ENCODE results near the gene TGFA.

The TGFA gene

GRCh38 chr2:70517804-70518203 lies 35.8 kb downstream of the TGFA start:
- TF ChIP-seq CEBPB (IDR thresholded peaks at IDR 0.05) (no peak), RAD21 (IDR thresholded peaks at IDR 0.05; ENCODE audit: low read depth) (no peak), REST (IDR thresholded peaks at IDR 0.05; ENCODE audit: low read depth) (no peak), EP300 (IDR thresholded peaks at IDR 0.05; ENCODE audit: borderline replicate concordance) (no peak), TEAD4 (IDR thresholded peaks at IDR 0.05) (no peak), YY1 (IDR thresholded peaks at IDR 0.05; ENCODE audit: low read depth) (no peak), TAF1 (IDR thresholded peaks at IDR 0.05; ENCODE audit: low read depth) (no peak), FOXM1 (IDR thresholded peaks at IDR 0.05; ENCODE audit: borderline replicate concordance, low read depth) (no peak)

DNA sequence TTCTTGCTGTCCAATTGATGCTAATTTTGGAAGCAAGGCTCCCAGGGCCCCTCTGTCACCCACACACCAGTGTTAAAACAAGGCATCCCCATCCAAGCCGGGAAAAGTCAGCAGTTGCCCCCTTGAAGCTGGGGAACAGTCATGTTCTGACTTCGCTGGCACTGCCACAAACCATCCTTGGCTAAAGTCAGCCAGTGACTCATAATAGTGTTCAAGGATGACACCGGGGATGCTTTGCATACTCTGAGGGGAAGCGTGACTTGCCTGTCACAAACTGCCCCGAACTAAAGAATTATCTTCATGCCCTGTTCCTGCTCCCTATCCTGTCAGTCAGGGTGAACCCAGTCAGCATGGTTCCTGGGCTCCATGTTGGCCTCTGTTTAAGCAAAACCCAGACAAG lies 37.0 kb downstream of the TGFA start:
- TF ChIP-seq EGR1 (IDR thresholded peaks at IDR 0.05), result no peak
- no peak for TF ChIP-seq ZBTB7A (IDR thresholded peaks at IDR 0.05; ENCODE audit: low read depth)
- no peak for TF ChIP-seq FOXM1 (IDR thresholded peaks at IDR 0.05; ENCODE audit: borderline replicate concordance, low read depth)
- TF ChIP-seq MAX (IDR thresholded peaks at IDR 0.05), result no peak
- no peak for TF ChIP-seq CREB1 (IDR thresholded peaks at IDR 0.05; ENCODE audit: low read depth)
- no peak for TF ChIP-seq USF1 (IDR thresholded peaks at IDR 0.05)
- no peak for TF ChIP-seq TEAD4 (IDR thresholded peaks at IDR 0.05)

- TF ChIP-seq EGR1 (IDR thresholded peaks at IDR 0.05) (no peak), CEBPB (IDR thresholded peaks at IDR 0.05) (peak; percentile 48; the same call in 1 of the 2 replicates), TAF1 (IDR thresholded peaks at IDR 0.05; ENCODE audit: low read depth) (no peak)
These were observed 37.7 kb downstream of the TGFA start for GRCh38 chr2:70515938-70516337.

GRCh38 chr2:70514612-70515055 lies 39.0 kb downstream of the TGFA start:
- no peak for TF ChIP-seq REST (IDR thresholded peaks at IDR 0.05; ENCODE audit: low read depth)
- 0 out of 2 replicates have a peak, but pooled peaks have one; percentile 40 for TF ChIP-seq MAX (IDR thresholded peaks at IDR 0.05)
- 0 out of 2 replicates have a peak, but pooled peaks have one; percentile 24 for TF ChIP-seq YY1 (IDR thresholded peaks at IDR 0.05; ENCODE audit: low read depth)
- TF ChIP-seq CREB1 (IDR thresholded peaks at IDR 0.05; ENCODE audit: low read depth), result no peak
- TF ChIP-seq USF1 (IDR thresholded peaks at IDR 0.05), result no peak
- TF ChIP-seq TEAD4 (IDR thresholded peaks at IDR 0.05), result no peak
- peak; percentile 61; the same call in 1 of the 2 replicates for TF ChIP-seq ZBTB7A (IDR thresholded peaks at IDR 0.05; ENCODE audit: low read depth)
- peak; percentile 63; the same call in 1 of the 2 replicates for TF ChIP-seq TCF12 (IDR thresholded peaks at IDR 0.05; ENCODE audit: low read depth)
- no peak for TF ChIP-seq FOXM1 (IDR thresholded peaks at IDR 0.05; ENCODE audit: borderline replicate concordance, low read depth)
- peak; percentile 96 for TF ChIP-seq NFIC (IDR thresholded peaks at IDR 0.05)
- peak; percentile 31; the same call in 1 of the 2 replicates for TF ChIP-seq EP300 (IDR thresholded peaks at IDR 0.05; ENCODE audit: borderline replicate concordance)
- TF ChIP-seq RAD21 (IDR thresholded peaks at IDR 0.05; ENCODE audit: low read depth), result no peak; the same call in 1 of the 2 replicates
- TF ChIP-seq EGR1 (IDR thresholded peaks at IDR 0.05), result peak; percentile 69; the same call in 1 of the 2 replicates

- TF ChIP-seq CEBPB (IDR thresholded peaks at IDR 0.05) (no peak), EGR1 (IDR thresholded peaks at IDR 0.05) (no peak), RAD21 (IDR thresholded peaks at IDR 0.05; ENCODE audit: low read depth) (no peak), TEAD4 (IDR thresholded peaks at IDR 0.05) (peak; percentile 31), REST (IDR thresholded peaks at IDR 0.05; ENCODE audit: low read depth) (peak; percentile 71), MAX (IDR thresholded peaks at IDR 0.05) (no peak; the same call in 1 of the 2 replicates), TCF12 (IDR thresholded peaks at IDR 0.05; ENCODE audit: low read depth) (peak; percentile 65), USF1 (IDR thresholded peaks at IDR 0.05) (no peak), FOXM1 (IDR thresholded peaks at IDR 0.05; ENCODE audit: borderline replicate concordance, low read depth) (peak; percentile 50; the same call in 1 of the 2 replicates), ZBTB7A (IDR thresholded peaks at IDR 0.05; ENCODE audit: low read depth) (no peak), YY1 (IDR thresholded peaks at IDR 0.05; ENCODE audit: low read depth) (no peak), CREB1 (IDR thresholded peaks at IDR 0.05; ENCODE audit: low read depth) (no peak), EP300 (IDR thresholded peaks at IDR 0.05; ENCODE audit: borderline replicate concordance) (peak; percentile 68; the same call in 1 of the 2 replicates), NFIC (IDR thresholded peaks at IDR 0.05) (peak; percentile 32; the same call in 1 of the 2 replicates), TAF1 (IDR thresholded peaks at IDR 0.05; ENCODE audit: low read depth) (no peak)
These were observed 39.9 kb downstream of the TGFA start for GRCh38 chr2:70513738-70514137.
